Right lobe of liver (tissue), 6 donors: Measurements from ENCODE around the gene MYL10. TPM values are rescaled to one million over a fixed set of nuclear protein-coding genes. Genes with fewer than 3 reads are reported as not detected.

ENCODE experiments used
- ATAC-seq, 4 donors: fragments of 200-7000 bp; cut with Tn5 transposase; one replicate each; pipeline ENCODE4 v1.9.1; 2020; ENCODE audit warnings: mild to moderate bottlenecking in 4 of 4, moderate library complexity in 4 of 4
- DNase-seq, 3 donors: peaks; one replicate each; pipeline ENCODE4 v3.0.0-alpha.2; 2020
- H3K27ac ChIP-seq, 3 donors: fragments of 200-600 bp; one replicate each; pipeline ENCODE4 v1.8.0; 2022
- H3K27me3 ChIP-seq, 2 donors: fragments of 200-600 bp; one replicate each; pipeline ENCODE4 v1.8.0; 2022
- H3K36me3 ChIP-seq, 4 donors: fragments of 200-600 bp; sonication (generic) in 1 of 4; one replicate each; pipeline versions ENCODE4 v1.5.1 to v1.8.0; 2017 to 2022; ENCODE audit warnings: control low read depth in 1 of 4
- H3K4me1 ChIP-seq, 4 donors: fragments of 200-600 bp; sonication (generic) in 1 of 4; one replicate each; pipeline versions ENCODE4 v1.5.1 to v1.8.0; 2017 to 2022; ENCODE audit warnings: control low read depth in 1 of 4
- H3K4me3 ChIP-seq, 3 donors: fragments of 200-600 bp; one replicate each; pipeline ENCODE4 v1.8.0; 2022
- H3K9me3 ChIP-seq, 4 donors: fragments of 200-600 bp; sonication (generic) in 1 of 4; one replicate each; pipeline versions ENCODE4 v1.5.1 to v1.8.0; 2017 to 2022; ENCODE audit warnings: control low read depth in 1 of 4
- CTCF ChIP-seq, 4 donors: fragments of 200-600 bp in 3 of 4; fragments of 450-650 bp in 1 of 4; IDR thresholded peaks; one replicate each; pipeline versions ENCODE4 v1.5.1 to v1.8.0; 2016 to 2022; ENCODE audit warnings: antibody characterized with exemption in 4 of 4, mild to moderate bottlenecking in 2 of 4
- POLR2A ChIP-seq: fragments of 450-650 bp; IDR thresholded peaks from one replicate; pipeline ENCODE4 v1.6.1; 2017; ENCODE audit warnings: antibody characterized with exemption, mild to moderate bottlenecking
- WGBS: methylation state at CpG from one replicate; pipeline ENCODE4 v1.1.6; 2018; ENCODE audit warnings: low coverage, low lambda C conversion rate; ENCODE audit not compliant: insufficient coverage; ENCODE audit errors: missing lambda C conversion rate; 5-methylcytosine and 5-hydroxymethylcytosine counted together
- intact Hi-C, 2 donors: fragments of 100-400 bp; cut with DNase I; formaldehyde crosslinking; loops; one replicate each; pipeline versions ENCODE4 v1.11.2 to v1.14.1; 2022
- total RNA-seq, 6 experiments: library from RNA; depleted of rRNA in 2 of 6; stranded (reverse); fragments of >200 nt in 2 of 6; fragmentation: NEBNext Ultra II Directional in 3 of 6; extraction: Animal tissue kit (Norgen Biotek cat#: 25700) in 3 of 6; gene quantifications; one replicate each; pipeline versions ENCODE4 v1.1.0 to v1.2.4, GENCODE V29; 2016 to 2023
- donor health status: DM: no; HTN: yes; CAD: no.
- donor health status: DM: no; HTN: no; CAD: no.
- donor health status: DM: no; HTN: no; CAD: no.
- donor health status: DM: no; HTN: yes; CAD: no.
- donor health status: DM: no; HTN: yes; CAD: no.

Gene MYL10
- total RNA-seq, 6 experiments from 2014 or later, result not detected

- Histone ChIP-seq H3K9me3 (peaks cover 0 to 4% (median 0%) of the 10 kb centered on the region in 4 donors), H3K27me3 (no peaks in the 10 kb centered on the region), H3K27ac (no peak overlapping the region), H3K4me1 (no peaks in the 10 kb centered on the region), H3K36me3 (no peaks in the 10 kb centered on the region), H3K4me3 (no peak overlapping the region)
- no peak for TF ChIP-seq POLR2A
- 56% methylated on average over 9 of the region's 12 CpGs for WGBS
- DNase-seq (peak in 1 of 3 donors; percentile 14), ATAC-seq (no peak)
- intact Hi-C loops, result no loop called here
Observed at GRCh38 chr7:101586906-101587677, 42.0 kb downstream of the MYL10 start.

GRCh38 chr7:101586078-101586905 is 42.8 kb downstream of the MYL10 start:
- Histone ChIP-seq H3K27ac (no peak overlapping the region), H3K4me1 (no peaks in the 10 kb centered on the region), H3K9me3 (peaks cover 0 to 4% (median 0%) of the 10 kb centered on the region in 4 donors), H3K36me3 (no peaks in the 10 kb centered on the region), H3K4me3 (no peak overlapping the region), H3K27me3 (no peaks in the 10 kb centered on the region)
- no peak for TF ChIP-seq POLR2A
- no peak for TF ChIP-seq CTCF (IDR thresholded peaks at IDR 0.05)
- intact Hi-C loops, result no loop called here
- 71% methylated on average over 14 of the region's 18 CpGs for WGBS
- DNase-seq (peak in 1 of 3 donors; percentile 24), ATAC-seq (no peak)

GRCh38 chr7:101582971-101583370 is 46.1 kb downstream of the MYL10 start:
- Histone ChIP-seq H3K27me3 (no peaks in the 10 kb centered on the region), H3K9me3 (peaks cover 0 to 4% (median 0%) of the 10 kb centered on the region in 4 donors), H3K36me3 (no peaks in the 10 kb centered on the region), H3K4me1 (no peaks in the 10 kb centered on the region), H3K27ac (no peak overlapping the region), H3K4me3 (no peak overlapping the region)
- no peak for TF ChIP-seq CTCF (IDR thresholded peaks at IDR 0.05)
- no peak for TF ChIP-seq POLR2A
- 73% methylated on average over 3 of the region's 3 CpGs for WGBS
- no peak for DNase-seq
- ATAC-seq, result no peak
- intact Hi-C loops, result no loop called here

GRCh38 chr7:101581891-101582290 is 47.2 kb downstream of the MYL10 start:
- Histone ChIP-seq H3K36me3 (no peaks in the 10 kb centered on the region), H3K4me3 (no peak overlapping the region), H3K4me1 (no peaks in the 10 kb centered on the region), H3K27ac (no peak overlapping the region), H3K9me3 (peaks cover 0 to 4% (median 0%) of the 10 kb centered on the region in 4 donors), H3K27me3 (no peaks in the 10 kb centered on the region)
- 58% methylated on average over 9 of the region's 10 CpGs for WGBS
- TF ChIP-seq CTCF (IDR thresholded peaks at IDR 0.05) (no peak), POLR2A (no peak)
- no peak for DNase-seq
- ATAC-seq, result no peak
- intact Hi-C loops, result no loop called here

- ATAC-seq, result no peak
- no peaks in the 10 kb centered on the region for H3K36me3 ChIP-seq
- H3K27me3 ChIP-seq, result no peaks in the 10 kb centered on the region
- intact Hi-C loops, result no loop called here
- H3K4me3 ChIP-seq, result no peak overlapping the region
- 96% methylated on average over 4 of the region's 7 CpGs for WGBS
- no peak overlapping the region for H3K27ac ChIP-seq
- H3K9me3 ChIP-seq, result peaks cover 0 to 4% (median 0%) of the 10 kb centered on the region in 4 donors
- H3K4me1 ChIP-seq, result no peaks in the 10 kb centered on the region
- TF ChIP-seq CTCF (IDR thresholded peaks at IDR 0.05) (no peak), POLR2A (no peak)
- DNase-seq, result no peak
Observed at GRCh38 chr7:101580596-101580995, 48.5 kb downstream of the MYL10 start.
